K562 (cell line): ENCODE results near the gene NXT1. TPM values are rescaled to one million over a fixed set of nuclear protein-coding genes. Genes with fewer than 3 reads are reported as not detected.

Source experiments
- ATAC-seq: fragments of 200-7000 bp; cut with Tn5 transposase; 3 replicates; pipeline ENCODE4 v1.9.1; 2020; ENCODE audit warnings: moderate library complexity
- BruUV-seq: library from RNA; stranded (reverse); fragments of 400-500 nt; replicated peaks from 2 replicates; lab custom pipeline; 2021; lab: Mats Ljungman, UMichigan
- CTCF ChIA-PET: fragments of 300-600 bp; formaldehyde crosslinking; extraction: SDS; loops from one replicate; lab custom pipeline; 2021; ENCODE audit warnings: low intra/inter-chr PET ratio; lab: Yijun Ruan, JAX
- POLR2A ChIA-PET: fragments of 300-600, 350-650 bp; sonication (Branson Sonifier 250); formaldehyde crosslinking; extraction: SDS; loops from one replicate; lab custom pipeline; 2021; ENCODE audit warnings: antibody characterized with exemption, inconsistent platforms; lab: Yijun Ruan, JAX
- DNase-seq, 4 experiments: peaks; one replicate each; pipeline versions ENCODE4 v3.0.0 to v3.0.0-alpha.2; 2011 to 2018; ENCODE audit warnings: low spot score in 3 of 4, mixed read lengths in 3 of 4; ENCODE audit errors: extremely low read depth in 1 of 4
- FAIRE-seq: peaks from 2 replicates; lab custom pipeline; 2011; peaks lifted over from hg19 to GRCh38; lab: Jason Lieb, UNC
- H2AFZ ChIP-seq: 2 replicates; pipeline ENCODE4 v1.6.0; 2011; ENCODE audit warnings: low read depth, low read length, control low read depth, inconsistent platforms
- H3K27ac ChIP-seq: fragments of 200-600 bp; 3 replicates; pipeline ENCODE4 v1.8.0; 2011; ENCODE audit warnings: low read depth, mild to moderate bottlenecking, control low read depth, inconsistent platforms, low read length, moderate library complexity, mixed read lengths; ENCODE audit errors: extremely low read depth
- H3K27me3 ChIP-seq, 2 experiments: fragments of 300-600 bp in 1 of 2; 2 replicates in 1 of 2; 3 replicates in 1 of 2; pipeline versions ENCODE4 v1.6.0 to v1.8.0; 2011; ENCODE audit warnings: inconsistent platforms in 2 of 2, low read length in 2 of 2, mild to moderate bottlenecking in 1 of 2, mixed read lengths in 1 of 2, moderate library complexity in 1 of 2; ENCODE audit not compliant: control insufficient read depth in 2 of 2, insufficient read depth in 2 of 2
- H3K36me3 ChIP-seq: fragments of 300-600 bp; 3 replicates; pipeline ENCODE4 v1.8.0; 2011; ENCODE audit warnings: mild to moderate bottlenecking, low read length, inconsistent platforms; ENCODE audit not compliant: control insufficient read depth, insufficient read depth
- H3K4me1 ChIP-seq, 2 experiments: fragments of 200-600 bp in 1 of 2; replicated peaks in 1 of 2; 2 replicates in 1 of 2; 3 replicates in 1 of 2; pipeline versions ENCODE4 v1.5.1 to v1.8.0; 2011; ENCODE audit warnings: inconsistent platforms in 2 of 2, low read length in 2 of 2, mild to moderate bottlenecking in 1 of 2, mixed read lengths in 1 of 2, moderate library complexity in 1 of 2; ENCODE audit not compliant: control insufficient read depth in 2 of 2, insufficient read depth in 2 of 2
- H3K4me2 ChIP-seq: 2 replicates; pipeline ENCODE4 v1.6.1; 2011; ENCODE audit warnings: low read length, control low read depth, inconsistent platforms, mixed read lengths; ENCODE audit not compliant: insufficient read depth
- H3K4me3 ChIP-seq: fragments of 200-600 bp; sonication (generic), shearing (Covaris generic); 2 replicates; pipeline ENCODE4 v1.5.1; 2016; ENCODE audit warnings: control low read depth, inconsistent platforms
- H3K79me2 ChIP-seq: fragments of 200-600 bp; 3 replicates; pipeline ENCODE4 v1.8.0; 2011; ENCODE audit warnings: low read length, inconsistent platforms; ENCODE audit not compliant: control insufficient read depth, insufficient read depth
- H3K9ac ChIP-seq, 2 experiments: 2 replicates each; pipeline versions ENCODE4 v1.6.0 to v1.6.1; 2011; ENCODE audit warnings: low read depth in 2 of 2, low read length in 2 of 2, control low read depth in 1 of 2, inconsistent platforms in 1 of 2, mild to moderate bottlenecking in 1 of 2, mixed read lengths in 1 of 2; ENCODE audit not compliant: insufficient read depth in 1 of 2
- H3K9me1 ChIP-seq: one replicate; pipeline ENCODE4 v1.6.0; 2011; ENCODE audit warnings: inconsistent platforms, mild to moderate bottlenecking, low read length, moderate library complexity; ENCODE audit not compliant: control insufficient read depth, insufficient read depth
- H3K9me3 ChIP-seq: replicated peaks from 2 replicates; pipeline ENCODE4 v1.5.1; 2011; ENCODE audit warnings: low read depth, low read length, inconsistent platforms; ENCODE audit not compliant: control insufficient read depth, insufficient read depth
- H4K20me1 ChIP-seq: replicated peaks from 2 replicates; pipeline ENCODE4 v1.6.1; 2011; ENCODE audit warnings: low read length, inconsistent platforms, mixed read lengths; ENCODE audit not compliant: control insufficient read depth, insufficient read depth
- CGGBP1 ChIP-seq: fragments of 250-450 bp; sonication (Bioruptor Pico); IDR thresholded peaks from 2 replicates; pipeline ENCODE4 v1.9.0; 2021; ENCODE audit warnings: mild to moderate bottlenecking
- FUS ChIP-seq: fragments of 200-400 bp; formaldehyde crosslinking; optimal IDR thresholded peaks from 2 replicates; pipeline ENCODE3; 2017; ENCODE audit warnings: low read depth, low read length
- NR4A1 ChIP-seq, 2 experiments: fragments of 250-450 bp in 1 of 2; fragments of 450-650 bp in 1 of 2; sonication (Bioruptor Pico) in 1 of 2; IDR thresholded peaks; 2 replicates each; pipeline versions ENCODE4 v1.4.0 to v1.6.1; 2016 to 2020; ENCODE audit warnings: mild to moderate bottlenecking in 2 of 2, missing compliant biosample characterization in 1 of 2, missing genetic modification characterization in 1 of 2, moderate library complexity in 1 of 2
- PML ChIP-seq: IDR thresholded peaks from 2 replicates; pipeline ENCODE4 v1.6.1; 2012; ENCODE audit warnings: low read length, inconsistent platforms
- POLR2AphosphoS2 ChIP-seq: IDR thresholded peaks from 2 replicates; pipeline ENCODE4 v1.6.1; 2012; ENCODE audit warnings: low read length, improper control_type of control experiment
- POLR3A ChIP-seq: IDR thresholded peaks from 2 replicates; pipeline ENCODE4 v1.6.1; 2011; ENCODE audit warnings: borderline replicate concordance, mild to moderate bottlenecking, moderate library complexity; ENCODE audit not compliant: insufficient read length, insufficient read depth; ENCODE audit errors: extremely low read depth
- RHOXF2B ChIP-seq: fragments of 250-450 bp; sonication (Bioruptor Pico); conservative IDR thresholded peaks from 2 replicates; pipeline ENCODE4 v1.5.1; 2021
- SPI1 ChIP-seq: IDR thresholded peaks from 2 replicates; pipeline ENCODE4 v1.6.1; 2011; ENCODE audit warnings: low read depth, low read length, control low read depth, borderline replicate concordance
- WGBS: fragments of 100-300 bp; shearing (Covaris generic); methylation state at CpG from one replicate; pipeline ENCODE4 v1.1.6; 2016; ENCODE audit warnings: low coverage, mixed read lengths; ENCODE audit not compliant: insufficient coverage; ENCODE audit errors: missing lambda C conversion rate; 5-methylcytosine and 5-hydroxymethylcytosine counted together
- in situ Hi-C: fragments of 300-500 bp; cut with MboI; formaldehyde crosslinking; loops from 4 replicates; pipeline ENCODE4 v1.15.0; 2018; ENCODE audit warnings: inconsistent platforms, mixed read lengths
- intact Hi-C: fragments of 100-400 bp; cut with micrococcal nuclease; formaldehyde crosslinking; loops from 2 replicates; pipeline ENCODE4 v1.14.2; 2022
- polyA plus RNA-seq, 8 experiments: library from polyadenylated mRNA; depleted of rRNA in 4 of 8; stranded (reverse) in 5 of 8; unstranded in 3 of 8; fragments of >200 nt; fragmentation: Nextera tagmentation in 2 of 8; fragmentation: Illumina TruSeq in 1 of 8; extraction: Ambion mirVana in 2 of 8; extraction: Trizol in 1 of 8; gene quantifications; 2 replicates each; pipeline versions ENCODE4 v1.2.1 to v1.2.3, GENCODE V29; 2011 to 2014; ENCODE audit warnings: inconsistent platforms in 1 of 8, missing spikeins in 1 of 8
- total RNA-seq, 7 experiments: library from RNA; depleted of rRNA in 6 of 7; stranded (reverse); fragments of >200 nt in 6 of 7; fragmentation: Illumina TruSeq in 2 of 7; extraction: Trizol in 2 of 7; gene quantifications; 2 replicates each; pipeline versions ENCODE4 v1.2.1 to v1.2.3, GENCODE V29; 2011 to 2021; ENCODE audit warnings: low replicate concordance in 1 of 7
- TF ChIP-seq, protein P1 (sequence below): sonication (generic); formaldehyde crosslinking; IDR thresholded peaks from 2 replicates; pipeline ENCODE4 v1.8.0; 2023; ENCODE audit warnings: mild to moderate bottlenecking, missing genetic modification reagents

NXT1 gene
- total and polyA plus RNA-seq, 9 of the 15 experiments (the other 6 are each of a cell fraction or from before 2014, with no cell fraction given), result 7.7 to 50.9 (median 35.6) TPM

- TF ChIP-seq CGGBP1, result no peak
Observed at GRCh38 chr20:23316626-23317025, 34.0 kb upstream of the NXT1 start (continued).

DNA sequence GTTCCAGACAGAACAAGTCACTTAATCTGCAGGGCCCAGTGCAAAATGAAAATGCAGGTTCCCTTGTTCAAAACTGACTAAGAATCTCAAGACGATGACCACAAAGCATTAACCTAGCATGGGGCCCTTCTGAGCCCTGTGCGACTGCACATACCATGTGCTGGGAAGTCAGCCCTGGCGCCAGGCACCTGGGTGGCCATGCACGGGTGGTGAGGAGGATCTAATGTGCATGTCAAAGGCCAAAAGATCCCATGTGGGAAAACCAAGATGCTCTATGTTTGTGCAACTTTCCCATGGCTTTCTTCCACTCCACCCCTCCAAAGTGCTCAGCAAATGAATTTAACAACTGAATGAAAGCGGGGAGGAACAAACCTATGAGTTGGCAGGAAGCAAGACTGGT lies 33.5 kb upstream of the NXT1 start:
- POLR2A ChIA-PET, result no interaction called here
- Histone ChIP-seq H3K9ac (no peak overlapping the region), H3K36me3 (no peaks in the 10 kb centered on the region), H3K9me1 (no peaks in the 10 kb centered on the region), H3K9me3 (no peaks in the 10 kb centered on the region), H3K27ac (no peak overlapping the region), H4K20me1 (no peaks in the 10 kb centered on the region), H3K4me3 (no peak overlapping the region), H2AFZ (no peak overlapping the region), H3K4me2 (no peak overlapping the region), H3K4me1 (peaks cover 0 to 5% of the 10 kb centered on the region in 2 experiments; a peak in 2 of 5 replicates), H3K79me2 (no peaks in the 10 kb centered on the region), H3K27me3 (peaks cover 0 to 12% of the 10 kb centered on the region in 2 experiments; a peak in 2 of 5 replicates)
- ATAC-seq (no peak), DNase-seq (no peak), FAIRE-seq (no peak)
- CTCF ChIA-PET, result no interaction called here
- BruUV-seq, result no TSS peak
- in situ Hi-C loops (no loop called here), intact Hi-C loops (no loop called here)
- WGBS, result 24% methylated on average over 5 of the region's 5 CpGs
- no peak for TF ChIP-seq RHOXF2B (CRISPR knock-in tag)
- TF ChIP-seq NR4A1 (CRISPR knock-in tag; IDR thresholded peaks at IDR 0.05), result no peak
- TF ChIP-seq NR4A1 (tag; IDR thresholded peaks at IDR 0.05), result no peak
- TF ChIP-seq POLR3A, result no peak
- no peak for TF ChIP-seq SPI1
- TF ChIP-seq PML, result no peak
- TF ChIP-seq, protein P1, sequence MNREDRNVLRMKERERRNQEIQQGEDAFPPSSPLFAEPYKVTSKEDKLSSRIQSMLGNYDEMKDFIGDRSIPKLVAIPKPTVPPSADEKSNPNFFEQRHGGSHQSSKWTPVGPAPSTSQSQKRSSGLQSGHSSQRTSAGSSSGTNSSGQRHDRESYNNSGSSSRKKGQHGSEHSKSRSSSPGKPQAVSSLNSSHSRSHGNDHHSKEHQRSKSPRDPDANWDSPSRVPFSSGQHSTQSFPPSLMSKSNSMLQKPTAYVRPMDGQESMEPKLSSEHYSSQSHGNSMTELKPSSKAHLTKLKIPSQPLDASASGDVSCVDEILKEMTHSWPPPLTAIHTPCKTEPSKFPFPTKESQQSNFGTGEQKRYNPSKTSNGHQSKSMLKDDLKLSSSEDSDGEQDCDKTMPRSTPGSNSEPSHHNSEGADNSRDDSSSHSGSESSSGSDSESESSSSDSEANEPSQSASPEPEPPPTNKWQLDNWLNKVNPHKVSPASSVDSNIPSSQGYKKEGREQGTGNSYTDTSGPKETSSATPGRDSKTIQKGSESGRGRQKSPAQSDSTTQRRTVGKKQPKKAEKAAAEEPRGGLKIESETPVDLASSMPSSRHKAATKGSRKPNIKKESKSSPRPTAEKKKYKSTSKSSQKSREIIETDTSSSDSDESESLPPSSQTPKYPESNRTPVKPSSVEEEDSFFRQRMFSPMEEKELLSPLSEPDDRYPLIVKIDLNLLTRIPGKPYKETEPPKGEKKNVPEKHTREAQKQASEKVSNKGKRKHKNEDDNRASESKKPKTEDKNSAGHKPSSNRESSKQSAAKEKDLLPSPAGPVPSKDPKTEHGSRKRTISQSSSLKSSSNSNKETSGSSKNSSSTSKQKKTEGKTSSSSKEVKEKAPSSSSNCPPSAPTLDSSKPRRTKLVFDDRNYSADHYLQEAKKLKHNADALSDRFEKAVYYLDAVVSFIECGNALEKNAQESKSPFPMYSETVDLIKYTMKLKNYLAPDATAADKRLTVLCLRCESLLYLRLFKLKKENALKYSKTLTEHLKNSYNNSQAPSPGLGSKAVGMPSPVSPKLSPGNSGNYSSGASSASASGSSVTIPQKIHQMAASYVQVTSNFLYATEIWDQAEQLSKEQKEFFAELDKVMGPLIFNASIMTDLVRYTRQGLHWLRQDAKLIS, result no peak
- no peak for TF ChIP-seq POLR2AphosphoS2
- TF ChIP-seq FUS, result no peak
